ENCODE results near the gene FBXO8. TPM values are rescaled to one million over a fixed set of nuclear protein-coding genes. Genes with fewer than 3 reads are reported as not detected.

The FBXO8 gene
- total and polyA plus RNA-seq, 2 of the 4 experiments (the other 2 are of a cell fraction), result 11.3 to 25.6 TPM

DNA sequence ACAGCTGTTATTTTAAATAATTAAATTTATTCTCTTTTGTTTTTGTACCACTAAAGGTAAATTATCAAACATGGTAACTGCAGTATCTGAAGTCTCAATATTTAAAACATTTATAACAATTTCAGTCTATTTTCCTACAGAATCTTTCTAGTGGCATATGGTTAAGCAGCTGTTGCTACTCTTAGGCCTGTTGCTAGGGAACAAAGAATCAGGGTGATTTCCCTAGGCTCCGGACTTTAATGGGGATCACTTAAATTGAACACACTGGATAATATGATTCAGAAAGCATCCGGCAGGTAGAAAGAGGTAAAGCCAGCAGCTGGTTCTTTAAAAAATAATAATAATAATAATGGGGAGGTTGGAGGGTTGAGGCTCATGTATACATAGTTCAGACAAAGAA, 17.6 kb downstream of the FBXO8 start:
- dilution Hi-C loops (cut with HindIII; ENCODE audit: low sequenced_read_pairs, unreplicated experiment) (no loop called here), in situ Hi-C loops (cut with MboI; ENCODE audit: low sequenced_read_pairs) (no loop called here), intact Hi-C loops (cut with micrococcal nuclease) (no loop called here)
- Histone ChIP-seq H2AFZ (replicated peaks; ENCODE audit: low read length, poor library complexity) (no peak overlapping the region), H2BK120ac (ENCODE audit: low read depth, low read length) (no peak overlapping the region), H2BK15ac (ENCODE audit: low read depth, low read length) (no peak overlapping the region), H2AK9ac (replicated peaks; ENCODE audit: low read depth, low read length, poor library complexity) (no peak overlapping the region), H2BK5ac (ENCODE audit: low read depth, low read length, poor library complexity, severe bottlenecking) (no peak overlapping the region), H3K23ac (ENCODE audit: low read depth, low read length) (no peak overlapping the region), H3K79me1 (ENCODE audit: low read depth in 1 of 2, low read length in 2 of 2) (peaks cover 8 to 12% of the 10 kb centered on the region in 2 experiments), H4K91ac (ENCODE audit: insufficient read depth, low read depth, low read length) (no peak overlapping the region), H3K27ac (ENCODE audit: insufficient read depth, low read length) (no peak overlapping the region), H4K8ac (ENCODE audit: low read depth in 2 of 2, low read length in 2 of 2) (no peak overlapping the region), H3K4me1 (ENCODE audit: control insufficient read depth, insufficient read depth, low read length) (no peaks in the 10 kb centered on the region), H4K5ac (ENCODE audit: low read depth, low read length) (no peak overlapping the region), H4K20me1 (ENCODE audit: insufficient read depth, low read length) (no peaks in the 10 kb centered on the region), H3K4me3 (ENCODE audit: insufficient read depth, low read depth, low read length) (no peak overlapping the region), H2AK5ac (ENCODE audit: low read depth, low read length) (no peak overlapping the region), H3K4me2 (ENCODE audit: low read depth, low read length) (no peak overlapping the region), H2BK20ac (ENCODE audit: low read depth, low read length) (no peak overlapping the region), H3K14ac (replicated peaks; ENCODE audit: low read depth, low read length) (no peak overlapping the region), H3K27me3 (ENCODE audit: control insufficient read depth, insufficient read depth, low read length) (no peaks in the 10 kb centered on the region), H3K18ac (ENCODE audit: low read depth, low read length) (no peak overlapping the region), H3K9ac (ENCODE audit: low read depth, low read length) (no peak overlapping the region), H3K4ac (ENCODE audit: low read depth, low read length) (no peak overlapping the region), H3K56ac (ENCODE audit: extremely low read depth, insufficient read depth, low read length) (no peak overlapping the region), H3K9me1 (ENCODE audit: insufficient read depth, low read length) (0 out of 2 replicates have a peak, but pooled peaks cover 3% of the 10 kb centered on the region), H3K9me3 (ENCODE audit: control insufficient read depth, insufficient read depth, low read length) (no peaks in the 10 kb centered on the region), H3K36me3 (ENCODE audit: control insufficient read depth, insufficient read depth, low read length) (peaks cover 2% of the 10 kb centered on the region; the same call in 1 of the 2 replicates)
- ChIA-PET POLR2A (ENCODE audit: unreplicated experiment) (no interaction called here), CTCF (no interaction called here)
- no TSS peak for BruUV-seq (replicated peaks)
- no peak for TF ChIP-seq BHLHE40 (IDR thresholded peaks at IDR 0.05; ENCODE audit: low read depth, low read length)
- TF ChIP-seq SMC3 (IDR thresholded peaks at IDR 0.05; ENCODE audit: low read depth, low read length), result no peak
- TF ChIP-seq CHD1 (IDR thresholded peaks at IDR 0.05; ENCODE audit: low read depth, low read length), result no peak
- TF ChIP-seq NFE2L2 (IDR thresholded peaks at IDR 0.05; ENCODE audit: low read depth, low read length), result no peak
- no peak for TF ChIP-seq MAZ (IDR thresholded peaks at IDR 0.05; ENCODE audit: borderline replicate concordance, low read depth, low read length)
- no peak for TF ChIP-seq ELK1 (IDR thresholded peaks at IDR 0.05; ENCODE audit: borderline replicate concordance, low read depth, low read length)
- TF ChIP-seq MAFK (IDR thresholded peaks at IDR 0.05; ENCODE audit: low read depth, low read length), result no peak
- TF ChIP-seq CEBPB (IDR thresholded peaks at IDR 0.05; ENCODE audit: low read depth, low read length), result no peak
- no peak for TF ChIP-seq FOS (IDR thresholded peaks at IDR 0.05; ENCODE audit: low read depth, low read length)
- no peak for TF ChIP-seq CTCF (conservative IDR thresholded peaks at IDR 0.05; ENCODE audit: low read depth, low read length)
- TF ChIP-seq RCOR1 (IDR thresholded peaks at IDR 0.05; ENCODE audit: insufficient replicate concordance, low read length), result no peak
- no peak for TF ChIP-seq POLR2A (IDR thresholded peaks at IDR 0.05; ENCODE audit: low read depth, low read length)
- no peak for TF ChIP-seq MXI1 (IDR thresholded peaks at IDR 0.05; ENCODE audit: borderline replicate concordance, low read depth, low read length)
- TF ChIP-seq RFX5 (IDR thresholded peaks at IDR 0.05; ENCODE audit: low read depth, low read length), result no peak
- no peak for TF ChIP-seq USF2 (IDR thresholded peaks at IDR 0.05; ENCODE audit: low read depth, low read length)
- no peak for TF ChIP-seq RAD21 (IDR thresholded peaks at IDR 0.05; ENCODE audit: low read length)
- no CpG with 5 or more reads among the region's 2 CpGs for WGBS, 2 experiments (ENCODE audit: extremely low coverage in 2 of 2, insufficient read length in 1 of 2)
- no peak for DNase-seq
- ATAC-seq (ENCODE audit: low read depth), result no peak
